Right ventricle myocardium superior (tissue), 1 donor: Measurements from ENCODE around the gene NAT16. TPM values are rescaled to one million over a fixed set of nuclear protein-coding genes. Genes with fewer than 3 reads are reported as not detected.
"Not testable (repeated sequence)": the region's sequence is repeated elsewhere in the genome, so short reads cannot be mapped to it uniquely, and the experiment has no call there.

Source experiments
- ATAC-seq: fragments of 200-7000 bp; cut with Tn5 transposase; one replicate; pipeline ENCODE4 v1.9.1; 2020; ENCODE audit warnings: mild to moderate bottlenecking; ENCODE audit not compliant: poor library complexity
- DNase-seq: peaks from one replicate; pipeline ENCODE4 v3.0.0-alpha.2; 2020
- intact Hi-C: fragments of 100-400 bp; cut with DNase I; formaldehyde crosslinking; loops from one replicate; pipeline ENCODE4 v1.11.2; 2022
- total RNA-seq: library from RNA; stranded (reverse); fragmentation: NEBNext Ultra II Directional; extraction: Animal tissue kit (Norgen Biotek cat#: 25700); gene quantifications from one replicate; pipeline ENCODE4 v1.2.1, GENCODE V29; 2021
- donor health status: DM: no; HTN: yes; CAD: no; lungs with severe emphysema.

NAT16 gene
- total RNA-seq, 1 donor from 2014 or later, result not detected

GRCh38 chr7:101205901-101206664 is 26.0 kb upstream of the NAT16 start:
- intact Hi-C loops, result no loop called here
- no peak for DNase-seq

GRCh38 chr7:101203740-101204738 is 23.9 kb upstream of the NAT16 start:
- ATAC-seq, DNase-seq, intact Hi-C loops: not testable (repeated sequence)

More at GRCh38 chr7:101205901-101206664, 26.0 kb upstream of the NAT16 start:
- no peak for ATAC-seq

- intact Hi-C loops, result no loop called here
- DNase-seq, result no peak
- ATAC-seq, result no peak
These were observed 22.5 kb upstream of the NAT16 start for GRCh38 chr7:101202603-101202918.

DNA sequence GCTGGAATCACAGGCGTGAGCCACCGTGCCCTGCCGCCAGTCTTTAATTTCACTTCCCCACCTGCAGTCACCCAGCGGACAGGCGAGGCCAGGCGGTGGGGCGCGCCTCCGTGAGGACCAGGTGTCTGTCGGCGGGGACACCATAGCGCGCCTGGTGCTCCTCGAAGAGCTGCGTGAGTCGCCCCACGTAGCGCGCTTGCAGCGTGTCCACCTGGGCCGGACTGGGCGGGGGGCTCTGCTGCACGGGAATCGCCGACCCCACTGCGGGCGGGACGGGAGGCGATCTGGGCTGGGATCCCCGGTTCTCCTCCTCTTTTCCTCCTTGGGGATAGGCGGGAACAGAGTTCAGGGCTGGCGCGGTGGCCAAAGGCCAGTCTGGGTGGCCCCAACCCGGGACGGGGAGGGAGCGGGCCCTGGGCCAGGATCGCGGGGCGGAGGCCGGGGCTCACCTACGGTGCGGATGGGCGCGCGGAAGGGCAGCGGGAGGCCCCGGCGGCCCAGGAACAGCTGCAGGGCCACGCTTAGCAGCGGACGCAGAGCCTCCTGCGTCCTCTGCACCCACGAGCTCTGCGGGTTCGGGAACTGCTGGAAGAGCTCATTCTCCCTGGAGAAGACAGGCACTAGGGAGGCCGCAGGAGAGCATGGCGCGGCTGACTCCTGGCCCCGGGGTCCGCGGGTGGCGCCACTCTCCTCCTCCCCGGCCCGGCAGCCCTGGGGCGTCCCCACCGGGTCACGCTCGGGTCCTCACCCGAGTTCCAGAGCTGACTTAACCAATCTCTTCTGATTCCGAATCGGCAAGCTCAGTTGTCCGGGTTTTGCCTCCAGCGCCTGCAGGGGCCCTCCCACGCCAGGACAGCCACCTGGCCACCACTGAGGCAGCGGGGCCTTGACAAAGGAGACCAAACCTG is 21.9 kb upstream of the NAT16 start:
- ATAC-seq (peak; percentile 42), DNase-seq (no peak)
- intact Hi-C loops, result no loop called here

GRCh38 chr7:101200862-101201599 is 20.9 kb upstream of the NAT16 start, which contains the start of gene MOGAT3:
Gene MOGAT3 (minus strand): TSS chr7:101201036. CDS start chr7:101200854, 182 bp downstream.
- intact Hi-C loops, result no loop called here
- ATAC-seq (peak; percentile 47), DNase-seq (no peak)

DNA sequence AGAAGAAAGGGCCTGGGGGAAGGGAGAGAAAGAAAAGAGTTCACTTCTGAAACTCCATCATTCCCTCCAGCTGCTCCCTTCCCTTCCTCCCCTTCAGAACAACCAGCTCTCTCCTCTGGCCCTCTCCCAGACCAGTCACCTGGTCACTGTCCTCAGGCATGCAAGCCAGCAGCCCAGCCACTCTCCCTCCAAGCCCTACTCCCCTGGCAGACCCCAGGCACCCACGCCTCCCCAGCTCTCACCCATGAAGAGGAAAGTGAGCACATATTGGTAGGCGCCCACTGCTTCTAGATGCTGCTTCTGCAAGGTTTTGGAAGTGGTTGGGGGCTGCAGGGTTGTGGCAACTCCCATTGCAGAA is 20.4 kb upstream of the NAT16 start:
- intact Hi-C loops, result no loop called here
- no peak for DNase-seq
- no peak for ATAC-seq

GRCh38 chr7:101199522-101199921 is 19.4 kb upstream of the NAT16 start:
- intact Hi-C loops, ATAC-seq, DNase-seq: not testable (repeated sequence)

GRCh38 chr7:101198476-101198875 is 18.4 kb upstream of the NAT16 start:
- DNase-seq (no peak), ATAC-seq (no peak)
- intact Hi-C loops, result no loop called here

DNA sequence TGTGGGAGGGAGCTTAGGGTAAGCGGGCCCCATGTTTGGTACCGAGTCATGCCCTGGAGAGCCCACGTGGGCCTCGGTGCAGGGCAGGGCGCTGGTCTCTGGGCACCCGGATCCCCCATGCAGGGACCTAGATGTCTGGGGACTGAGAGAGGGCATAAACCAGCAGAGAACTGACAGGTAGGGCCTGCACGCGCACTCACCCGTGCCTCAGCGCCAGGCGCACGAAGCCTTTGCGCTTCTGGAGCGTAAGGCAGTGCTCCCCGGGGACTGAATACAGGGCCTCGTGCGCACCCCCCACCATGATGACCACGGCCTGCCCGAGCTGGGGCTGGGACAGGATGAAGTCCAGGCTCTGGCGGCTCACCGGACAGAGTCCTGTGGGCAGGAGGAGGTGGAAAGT is 17.9 kb upstream of the NAT16 start:
- DNase-seq (no peak), ATAC-seq (no peak)
- intact Hi-C loops, result no loop called here

- intact Hi-C loops, result no loop called here
- ATAC-seq (no peak), DNase-seq (no peak)
These were observed 15.8 kb upstream of the NAT16 start for GRCh38 chr7:101195884-101196283.

- no peak for ATAC-seq
- intact Hi-C loops, result no loop called here
- no peak for DNase-seq
These were observed 9.0 kb upstream of the NAT16 start for GRCh38 chr7:101189109-101189508.

DNA sequence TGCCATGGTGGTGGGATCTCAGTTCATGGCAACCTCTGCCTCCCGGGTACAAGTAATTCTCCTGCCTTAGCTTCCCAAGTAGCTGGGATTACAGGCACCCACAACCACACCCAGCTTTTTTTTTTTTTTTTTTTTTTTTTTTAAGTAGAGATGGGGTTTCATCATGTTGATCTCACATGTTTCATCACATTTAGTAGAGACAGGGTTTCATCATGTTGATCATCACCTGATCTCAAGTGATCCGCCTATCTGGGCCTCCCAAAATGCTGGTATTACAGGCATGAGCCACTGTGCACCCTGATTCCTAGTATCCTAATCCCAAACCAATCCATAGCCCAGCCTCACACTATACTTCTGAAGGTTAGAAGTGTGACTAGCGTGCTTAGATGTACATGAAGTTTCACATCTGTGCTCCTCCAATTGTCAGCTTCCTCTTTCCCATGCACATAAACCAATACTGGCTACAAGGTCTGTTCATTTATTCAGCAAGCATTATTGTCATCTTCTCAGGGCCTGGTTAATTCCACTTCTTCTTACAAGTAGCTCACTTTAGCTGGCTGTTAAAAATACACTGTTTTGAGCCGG is 6.8 kb upstream of the NAT16 start:
- intact Hi-C loops, result no loop called here
- ATAC-seq (no peak), DNase-seq (no peak)

GRCh38 chr7:101186194-101186593 is 6.1 kb upstream of the NAT16 start:
- intact Hi-C loops, result no loop called here
- no peak for ATAC-seq
- no peak for DNase-seq

DNA sequence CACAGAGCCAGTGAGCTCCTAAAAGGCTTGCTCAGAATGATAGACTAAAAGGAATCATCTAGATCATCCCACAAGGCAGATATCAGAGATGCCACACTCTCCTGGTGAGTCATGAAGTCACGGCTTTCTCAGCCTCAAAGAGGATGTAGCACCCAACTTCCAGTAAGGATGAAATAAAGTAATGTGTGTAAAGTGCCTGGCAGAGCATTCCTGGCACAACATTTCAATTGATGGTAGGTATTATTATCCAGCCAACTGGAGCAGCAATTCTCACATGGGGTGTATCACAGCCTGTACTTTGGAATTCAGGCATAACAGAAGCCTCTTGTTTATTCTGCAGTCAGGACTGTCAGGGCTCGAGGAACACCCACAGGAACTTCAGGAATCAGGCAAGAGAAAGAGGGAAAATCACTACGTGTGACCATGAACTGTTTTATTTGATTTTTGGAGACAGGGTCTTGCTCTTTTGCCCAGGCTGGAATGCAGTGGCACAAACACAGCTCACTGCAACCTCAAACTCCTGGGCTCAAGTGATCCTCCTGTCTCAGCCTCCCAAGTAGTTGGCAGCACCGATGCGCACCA is 5.3 kb upstream of the NAT16 start:
- intact Hi-C loops, result no loop called here
- DNase-seq (no peak), ATAC-seq (no peak)

- DNase-seq (no peak), ATAC-seq (no peak)
- intact Hi-C loops, result no loop called here
These were observed 380 bp downstream of the NAT16 start for GRCh38 chr7:101179713-101180112.

GRCh38 chr7:101179117-101179516 is 976 bp downstream of the NAT16 start:
- intact Hi-C loops, result no loop called here
- no peak for DNase-seq
- ATAC-seq, result no peak

DNA sequence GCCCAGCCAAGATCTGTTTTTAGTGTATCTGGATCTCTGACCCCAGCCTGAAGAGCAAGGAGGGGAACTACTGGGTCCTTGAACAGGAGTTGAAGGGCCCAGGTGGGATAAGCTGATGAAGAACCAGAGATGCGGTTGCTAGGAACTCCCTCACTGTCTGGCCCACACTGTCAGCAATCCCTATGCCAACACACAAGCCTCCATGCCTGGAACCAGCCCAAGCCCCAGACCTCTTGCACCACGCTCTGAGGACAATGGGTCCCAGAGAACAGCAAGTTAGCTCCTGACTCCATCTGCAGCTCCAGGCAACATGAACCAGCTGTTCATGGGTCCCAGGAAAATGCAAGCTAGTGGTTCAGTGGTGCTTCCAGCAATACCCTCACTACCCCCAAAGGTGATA is 2.4 kb downstream of the NAT16 start:
- intact Hi-C loops, result no loop called here
- no peak for DNase-seq
- no peak for ATAC-seq
